ENCODE measurements around the gene PRKCA.

DNA sequence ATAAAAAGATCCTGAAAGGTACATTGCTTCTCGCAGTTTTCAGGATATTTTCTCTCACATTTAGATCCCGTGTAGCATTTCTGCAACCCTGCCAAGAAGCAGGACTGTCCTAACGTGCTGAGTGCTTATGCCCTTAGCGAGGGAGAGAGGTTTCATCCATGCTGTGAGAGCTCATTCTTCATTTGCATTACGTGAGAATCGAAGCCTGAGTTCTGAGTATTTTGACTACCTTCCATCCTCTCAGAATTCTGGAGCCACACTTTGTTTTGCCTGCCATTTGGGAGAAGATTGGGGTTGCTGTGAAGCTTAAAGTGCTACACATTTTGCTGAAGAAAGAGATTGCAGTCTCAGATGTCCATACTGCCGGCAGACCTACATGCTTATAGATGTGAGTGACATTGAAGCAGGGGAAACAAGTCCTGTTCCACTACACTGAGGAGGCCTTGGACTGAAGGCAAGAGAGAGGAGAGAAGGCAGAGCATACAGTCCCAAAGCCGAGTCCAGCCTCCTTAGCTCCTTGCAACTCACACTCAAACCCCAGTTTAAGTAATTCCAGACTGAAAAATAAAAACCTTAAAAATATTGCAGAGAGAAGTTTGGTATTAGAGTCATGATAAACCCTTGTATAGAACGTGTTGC, 183.0 kb downstream of the PRKCA start:
- TF ChIP-seq EP300 (IDR thresholded peaks at IDR 0.05; ENCODE audit: low read length), result no peak
- no peak for TF ChIP-seq NUFIP1 (IDR thresholded peaks at IDR 0.05; ENCODE audit: partially characterized antibody)
- TF ChIP-seq KAT8 (IDR thresholded peaks at IDR 0.05; ENCODE audit: low read depth), result no peak
- no peak for TF ChIP-seq YY1 (IDR thresholded peaks at IDR 0.05; ENCODE audit: borderline replicate concordance in 1 of 3, control insufficient read depth in 1 of 3, extremely low read depth in 1 of 3, insufficient read depth in 3 of 3, insufficient read length in 1 of 3, insufficient replicate concordance in 2 of 3, low read depth in 1 of 3, low read length in 2 of 3)
- no peak for TF ChIP-seq SETDB1 (IDR thresholded peaks at IDR 0.05; ENCODE audit: low read length)
- no peak for TF ChIP-seq CTCF (IDR thresholded peaks at IDR 0.05 in 2 of 3, conservative IDR thresholded peaks at IDR 0.05 in 1 of 3; ENCODE audit: insufficient read depth in 2 of 3, low read depth in 1 of 3, low read length in 3 of 3)
- TF ChIP-seq ZSCAN29 (IDR thresholded peaks at IDR 0.05), result no peak
- no peak for TF ChIP-seq CSDE1 (IDR thresholded peaks at IDR 0.05)
- TF ChIP-seq PRPF4 (IDR thresholded peaks at IDR 0.05; ENCODE audit: insufficient read depth, low read depth, low read length, poor library complexity, severe bottlenecking), result no peak
- TF ChIP-seq MYNN (IDR thresholded peaks at IDR 0.05), result no peak
- TF ChIP-seq MYNN (CRISPR knock-in tag; IDR thresholded peaks at IDR 0.05), result no peak
- TF ChIP-seq U2AF2 (optimal IDR thresholded peaks at IDR 0.05; ENCODE audit: low read depth, low read length), result no peak
- no peak for TF ChIP-seq BRCA1 (IDR thresholded peaks at IDR 0.05)
- no peak for TF ChIP-seq BRCA1 (CRISPR knock-in tag; IDR thresholded peaks at IDR 0.05)
- no peak for TF ChIP-seq MAZ (CRISPR knock-in tag; conservative IDR thresholded peaks at IDR 0.05 in 1 of 2, IDR thresholded peaks at IDR 0.05 in 1 of 2)
- no peak for TF ChIP-seq TCF7L2 (IDR thresholded peaks at IDR 0.05; ENCODE audit: low read depth, low read length)

Measured in K562 (cell line).